Stimulated activated CD4-positive, alpha-beta T cell treated with anti-CD3 and anti-CD28 coated beads, Interleukin-15, amount 100 ng/mL, for 24 hours (primary cell): ENCODE measurements around the gene FAM76B.
"Not testable (repeated sequence)": the region's sequence is repeated elsewhere in the genome, so short reads cannot be mapped to it uniquely, and the experiment has no call there.

Experiments used
- DNase-seq: peaks from one replicate; pipeline ENCODE4 v3.0.0-alpha.2; 2020

The FAM76B gene

DNA sequence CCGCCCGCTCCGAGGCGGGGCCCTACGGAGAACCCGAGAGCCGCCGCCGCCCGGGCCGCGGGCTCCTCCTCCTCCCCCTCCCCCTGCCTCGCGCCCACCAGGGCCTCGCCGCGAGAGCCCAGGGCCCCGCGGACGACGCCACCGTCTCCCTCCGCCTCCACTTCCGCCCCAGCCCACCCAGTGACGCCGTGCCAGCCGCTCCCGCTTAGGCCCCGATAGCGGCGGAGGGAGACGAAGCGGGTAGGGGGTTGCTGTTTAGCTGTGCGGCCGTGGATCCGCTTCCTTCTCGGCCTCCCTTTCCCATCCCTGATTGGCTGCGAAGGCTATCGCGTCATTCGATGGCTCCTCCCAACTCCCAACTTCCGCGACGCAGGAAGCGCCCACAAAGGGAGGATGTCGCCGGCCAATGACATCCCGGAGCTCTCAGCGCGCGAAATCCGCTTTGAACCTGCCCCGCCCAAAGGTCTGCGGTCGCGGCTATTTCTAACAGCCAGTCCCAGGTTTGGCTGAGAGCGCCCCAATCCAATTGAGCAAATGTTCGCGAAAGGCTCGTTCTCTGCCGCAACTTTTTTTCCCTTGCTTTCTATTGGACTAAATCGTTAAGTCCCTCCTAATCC is at the start of gene FAM76B:
Gene FAM76B (minus strand): TSS at position 277 of the 617 bp plus-strand sequence. CDS start 304 bp downstream, outside the sequence.
- DNase-seq: peak; percentile 96

DNA sequence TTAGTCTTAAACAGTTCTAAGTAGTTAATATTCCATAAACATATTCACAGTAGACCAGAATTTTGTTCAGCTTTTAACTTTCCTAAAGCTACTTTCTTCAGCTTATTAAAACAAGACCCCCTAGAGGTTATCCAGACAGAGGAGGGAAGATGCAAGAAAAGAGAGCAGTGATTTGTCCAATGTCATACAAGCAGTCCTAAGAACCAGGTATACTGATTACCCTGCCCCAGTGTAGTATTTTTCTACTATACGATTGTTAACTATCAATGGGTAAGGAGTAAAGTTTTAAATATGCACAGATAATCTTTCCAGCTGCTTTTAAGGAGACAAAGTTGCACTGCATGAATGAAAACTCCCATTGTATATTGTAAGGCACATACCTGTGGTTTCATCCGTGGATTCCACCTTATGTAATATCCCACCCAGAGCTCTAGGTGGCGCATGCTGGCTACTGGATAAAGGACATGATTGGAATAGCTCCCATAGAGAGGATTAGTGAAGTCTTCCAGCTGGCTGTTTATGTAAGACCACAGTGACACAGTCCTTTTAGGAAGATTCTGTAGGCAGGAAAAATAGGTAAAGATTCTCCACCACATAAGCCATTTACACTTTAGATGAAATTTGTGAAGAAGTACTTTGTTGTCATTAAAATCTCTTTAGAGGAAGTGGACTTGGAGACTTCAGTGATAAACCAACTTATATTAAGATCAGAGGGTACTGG is 46.3 kb upstream of the FAM76B start:
- DNase-seq: peak; percentile 60

DNA sequence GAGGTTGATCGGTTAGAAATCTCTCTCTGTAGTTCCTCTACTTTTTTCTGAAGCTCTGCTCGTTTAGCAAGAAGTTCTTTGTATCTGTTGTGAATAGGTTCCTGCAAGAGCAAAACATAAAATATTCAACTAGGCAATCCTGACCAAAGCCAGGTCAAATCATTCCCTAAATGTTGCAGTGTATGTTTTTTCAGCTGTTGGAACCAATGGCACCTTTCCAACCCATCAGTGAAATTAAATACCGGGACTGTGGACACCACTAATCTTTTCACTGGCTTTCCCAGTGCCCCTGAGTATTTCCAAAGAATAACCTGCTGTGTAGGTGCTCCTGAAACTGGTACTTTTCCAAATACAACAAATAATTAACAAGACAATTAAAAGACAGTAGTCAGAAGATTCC is 45.8 kb upstream of the FAM76B start:
- DNase-seq: no peak

DNA sequence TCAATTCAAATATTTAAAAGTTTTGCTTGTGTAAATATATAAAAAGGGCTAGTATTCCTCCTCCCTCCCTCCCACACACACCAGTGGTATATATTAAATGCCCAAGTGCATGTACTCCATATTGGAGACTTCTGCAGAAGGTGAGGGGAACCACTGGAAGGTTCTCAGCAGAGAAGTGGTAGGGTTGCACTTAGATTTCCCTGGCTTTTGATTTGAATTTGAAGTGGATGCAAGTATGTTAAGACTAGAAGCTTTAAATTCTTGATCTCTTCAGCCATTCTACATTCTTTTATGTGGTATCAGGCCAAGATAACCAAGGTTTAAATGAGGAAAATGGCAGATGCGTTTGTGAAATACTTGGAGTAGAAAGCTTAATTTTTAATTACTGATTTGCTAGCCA is 43.8 kb upstream of the FAM76B start:
- DNase-seq: no peak

DNA sequence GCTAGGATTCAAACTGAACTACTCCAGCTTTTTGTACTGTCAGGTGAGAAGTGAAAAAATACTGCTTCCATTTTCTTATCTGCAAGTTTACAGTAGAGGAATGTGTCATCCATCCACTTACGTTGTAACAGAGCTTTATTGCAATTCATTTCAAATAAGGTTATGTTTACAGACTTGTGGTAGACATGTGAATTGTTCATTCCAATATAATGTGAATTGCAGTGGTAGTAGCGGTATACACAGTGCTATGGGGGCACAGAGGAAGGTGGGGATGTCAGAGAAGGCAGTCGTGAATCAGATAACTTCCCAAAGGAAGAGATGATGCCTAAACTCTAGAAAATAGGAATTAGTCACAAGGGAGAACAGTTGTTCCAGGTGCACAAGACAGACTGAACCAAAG is 43.2 kb upstream of the FAM76B start:
- DNase-seq: no peak

DNA sequence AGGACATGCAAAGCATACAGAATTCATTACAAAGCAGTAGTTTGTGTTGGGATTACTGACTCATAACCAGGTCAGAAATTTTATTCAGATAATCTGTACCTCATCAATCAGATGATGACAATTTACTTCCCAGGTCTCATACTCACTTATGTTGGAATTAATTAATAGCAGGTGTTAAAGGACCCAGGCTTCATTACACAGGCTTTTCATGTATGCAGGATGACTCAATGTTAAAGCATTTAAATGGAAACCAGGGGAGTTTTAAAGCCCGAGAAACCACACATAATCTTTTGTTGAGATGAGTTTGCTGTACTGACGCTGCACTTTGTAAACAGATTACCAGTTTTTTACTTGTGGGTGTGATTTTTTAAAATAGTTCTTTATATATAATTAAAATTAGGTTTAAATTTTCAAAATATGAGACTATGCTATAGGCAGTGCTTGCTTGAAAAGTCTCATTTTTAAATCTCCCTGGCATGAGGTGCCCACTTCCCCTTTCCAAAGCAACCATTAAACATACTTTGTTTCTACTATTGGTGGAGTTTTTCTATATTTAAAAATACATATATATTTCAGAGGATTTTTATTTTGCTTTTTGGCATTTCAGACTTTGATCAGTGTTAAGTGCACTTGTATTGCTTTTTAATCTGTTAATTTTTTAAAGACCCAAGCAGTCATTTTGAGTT is 41.8 kb upstream of the FAM76B start:
- no peak for DNase-seq

DNA sequence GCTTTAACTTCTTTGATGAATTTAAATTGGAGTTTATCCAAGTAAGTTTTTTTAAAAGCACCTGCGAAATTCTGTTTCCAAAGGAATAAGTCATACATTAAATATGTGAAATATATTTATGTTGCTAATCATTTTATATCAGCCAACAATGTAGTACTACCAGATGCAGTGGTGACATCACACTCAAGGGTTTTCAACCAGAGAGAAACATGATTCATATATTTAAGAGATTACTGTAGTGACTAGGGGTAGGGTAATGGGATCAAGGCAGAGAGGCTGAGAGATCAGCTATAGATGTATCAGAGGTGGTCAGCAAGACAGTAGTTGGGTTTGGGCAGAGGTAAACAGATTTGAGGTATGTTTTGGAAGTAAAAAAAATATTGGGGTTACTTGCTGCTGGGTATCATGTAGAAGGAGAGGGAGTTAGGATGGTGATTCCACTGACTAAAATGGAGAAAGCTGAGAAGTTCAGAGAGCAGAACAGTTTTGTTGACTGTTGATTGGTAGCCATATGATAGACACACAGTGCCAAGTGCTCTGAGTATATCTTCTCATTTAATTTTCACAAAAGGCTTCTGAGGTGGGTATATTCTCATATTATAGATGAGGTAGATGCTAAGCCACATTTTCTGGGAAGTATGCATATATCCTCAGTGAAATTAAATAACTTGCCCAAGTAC is 40.1 kb upstream of the FAM76B start:
- no peak for DNase-seq

DNA sequence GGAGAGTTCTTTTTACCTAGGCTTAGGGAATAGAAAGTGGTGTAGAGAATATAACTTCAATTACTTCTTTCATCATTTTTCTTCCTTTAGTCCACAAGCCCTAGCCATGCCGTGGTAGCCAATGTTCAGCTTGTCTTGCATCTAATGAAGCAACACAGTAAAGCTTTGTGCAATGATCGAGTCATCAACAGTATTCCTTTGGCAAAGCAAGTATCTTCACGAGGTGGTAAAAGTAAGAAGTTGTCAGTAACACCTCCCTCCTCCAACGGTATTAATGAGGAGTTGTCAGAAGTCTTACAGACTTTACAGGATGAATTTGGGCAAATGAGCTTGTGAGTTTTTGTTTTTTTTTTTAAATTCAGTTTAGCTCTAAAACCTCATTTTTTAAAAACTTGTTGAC is 38.1 kb upstream of the FAM76B start:
- DNase-seq: no peak

DNA sequence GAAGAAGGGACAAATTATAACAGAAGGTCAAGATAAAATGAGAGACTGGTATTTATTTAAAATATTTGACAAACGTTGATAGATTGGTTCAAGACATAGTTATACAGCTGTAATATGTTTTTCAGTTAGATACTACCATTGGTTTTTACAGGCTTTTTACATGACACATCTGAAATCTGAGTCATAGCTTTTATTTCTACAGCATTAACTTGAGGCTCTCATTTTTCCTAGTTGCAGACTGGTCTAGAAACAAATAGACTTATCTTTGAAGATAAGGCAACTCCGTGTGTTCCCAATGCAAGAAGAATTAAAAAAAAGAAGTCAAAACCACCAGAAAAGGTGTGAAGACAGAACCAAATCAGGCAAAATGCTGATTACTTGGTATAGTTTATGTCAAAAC is 32.1 kb upstream of the FAM76B start:
- no peak for DNase-seq

DNA sequence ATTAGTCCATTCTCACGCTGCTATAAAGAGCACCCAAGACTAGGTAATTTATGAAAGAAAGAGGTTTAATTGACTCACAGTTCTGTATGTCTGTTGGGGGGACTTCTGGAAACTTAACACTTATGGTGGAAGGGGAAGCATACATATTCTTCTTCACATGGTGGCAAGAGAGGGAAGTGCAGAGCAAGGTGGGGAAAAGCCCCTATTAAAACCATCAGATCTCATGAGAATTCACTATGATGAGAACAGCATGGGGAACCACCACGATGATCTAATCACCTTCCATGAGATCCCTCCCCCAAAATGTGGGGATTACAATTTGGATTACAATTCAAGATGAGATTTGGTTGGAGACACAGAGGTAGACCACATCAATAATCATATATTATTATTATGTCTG is 26.5 kb upstream of the FAM76B start:
- DNase-seq: no peak

DNA sequence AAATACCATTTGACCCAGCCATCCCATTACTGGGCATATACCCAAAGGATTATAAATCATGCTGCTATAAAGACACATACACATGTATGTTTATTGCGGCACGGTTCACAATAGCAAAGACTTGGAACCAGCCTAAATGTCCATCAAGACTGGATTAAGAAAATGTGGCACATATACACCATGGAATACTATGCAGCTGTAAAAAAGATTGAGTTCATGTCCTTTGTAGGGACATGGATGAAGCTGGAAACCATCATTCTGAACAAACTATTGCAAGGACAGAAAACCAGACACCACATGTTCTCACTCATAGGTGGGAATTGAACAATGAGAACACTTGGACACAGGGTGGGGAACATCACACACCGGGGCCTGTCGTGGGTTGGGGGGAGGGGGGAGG is 21.5 kb upstream of the FAM76B start:
- DNase-seq: not testable (repeated sequence)

DNA sequence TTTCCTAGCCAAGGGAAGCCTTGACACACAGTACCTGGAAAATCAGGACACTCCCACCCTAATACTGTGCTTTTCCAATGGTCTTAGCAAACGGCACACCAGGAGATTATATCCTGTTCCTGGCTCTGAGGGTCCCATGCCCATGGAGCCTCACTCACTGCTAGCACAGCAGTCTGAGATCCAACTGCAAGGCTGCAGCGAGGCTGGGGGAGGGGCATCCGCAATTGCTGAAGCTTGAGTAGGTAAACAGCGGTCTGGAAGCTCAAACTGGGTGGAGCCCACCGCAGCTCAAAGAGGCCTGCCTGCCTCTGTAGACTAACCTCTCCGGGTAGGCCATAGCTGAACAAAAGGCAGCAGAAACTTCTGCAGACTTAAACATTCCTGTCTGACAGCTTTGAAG is 16.9 kb upstream of the FAM76B start:
- DNase-seq: not testable (repeated sequence)

DNA sequence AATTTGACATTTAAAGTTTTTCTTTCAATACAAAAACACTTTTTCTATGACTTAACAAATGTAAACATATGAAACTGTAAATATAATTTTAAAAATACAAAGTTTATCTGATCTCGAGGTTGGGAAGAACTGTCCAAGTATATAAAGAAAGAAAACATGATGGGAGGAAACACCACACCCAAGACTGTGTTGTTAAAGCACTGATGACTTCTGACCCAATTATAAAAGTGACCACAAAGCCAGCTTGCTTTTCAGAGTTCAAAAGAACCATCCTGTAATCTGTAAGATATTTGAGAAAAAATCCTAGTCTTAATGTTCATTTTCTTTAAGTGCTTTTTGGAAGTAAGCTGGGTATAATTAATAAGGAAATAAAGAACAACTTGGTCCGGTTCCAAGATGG is 16.3 kb upstream of the FAM76B start:
- no peak for DNase-seq

DNA sequence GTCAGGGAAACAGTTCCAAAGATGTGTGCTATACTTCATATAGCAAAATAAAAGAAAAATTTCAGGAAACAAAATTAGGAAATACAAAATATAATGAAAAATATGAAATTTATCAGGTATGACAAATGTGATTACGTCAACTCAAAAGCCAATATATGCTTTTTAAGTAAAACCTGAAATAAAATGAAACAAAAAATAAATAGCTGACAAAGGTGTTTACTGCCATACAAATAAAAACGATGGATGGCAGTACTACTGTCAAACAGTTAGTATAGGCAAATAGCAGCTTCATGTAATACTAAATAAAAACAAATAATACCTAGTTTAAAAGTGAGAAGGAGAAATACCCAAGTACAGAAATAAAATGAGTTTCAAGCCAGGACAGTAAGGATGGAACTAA is 14.4 kb upstream of the FAM76B start:
- DNase-seq: no peak

DNA sequence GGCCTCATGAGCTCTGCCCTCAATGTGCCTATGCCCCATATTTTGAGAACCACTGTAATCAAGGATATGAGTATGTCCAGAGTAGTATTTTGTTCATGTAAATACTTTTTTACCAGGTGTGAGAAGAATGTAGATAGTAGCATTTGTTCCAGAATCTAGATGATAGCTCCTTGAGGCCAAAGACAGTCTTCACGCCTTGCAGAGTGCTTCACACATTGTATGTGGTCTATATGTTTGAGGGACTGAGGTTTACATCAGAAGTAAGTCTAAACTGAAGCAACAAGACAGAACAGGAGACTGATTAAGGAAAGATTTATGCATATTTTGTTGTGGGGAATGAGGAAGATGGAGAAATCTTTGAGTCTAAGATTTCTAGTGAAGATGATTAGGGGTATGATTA is 13.2 kb upstream of the FAM76B start:
- DNase-seq: no peak

DNA sequence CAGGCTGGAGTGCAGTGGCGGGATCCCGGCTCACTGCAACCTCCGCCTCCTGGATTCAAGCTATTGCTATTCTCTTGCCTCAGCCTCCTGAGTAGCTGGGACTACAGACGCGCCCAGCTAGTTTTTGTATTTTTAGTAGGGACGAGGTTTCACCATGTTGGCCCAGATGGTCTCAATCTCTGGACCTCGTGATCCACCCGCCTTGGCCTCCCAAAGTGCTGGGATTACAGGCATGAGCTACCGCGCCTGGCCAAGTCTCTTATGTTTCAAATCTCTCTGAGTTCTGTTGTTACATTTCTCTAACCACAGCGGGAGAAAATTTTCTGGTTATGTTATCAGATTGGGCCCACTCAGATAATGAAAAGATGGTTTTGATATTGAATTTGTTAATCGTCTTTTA is 10.9 kb upstream of the FAM76B start:
- no peak for DNase-seq

DNA sequence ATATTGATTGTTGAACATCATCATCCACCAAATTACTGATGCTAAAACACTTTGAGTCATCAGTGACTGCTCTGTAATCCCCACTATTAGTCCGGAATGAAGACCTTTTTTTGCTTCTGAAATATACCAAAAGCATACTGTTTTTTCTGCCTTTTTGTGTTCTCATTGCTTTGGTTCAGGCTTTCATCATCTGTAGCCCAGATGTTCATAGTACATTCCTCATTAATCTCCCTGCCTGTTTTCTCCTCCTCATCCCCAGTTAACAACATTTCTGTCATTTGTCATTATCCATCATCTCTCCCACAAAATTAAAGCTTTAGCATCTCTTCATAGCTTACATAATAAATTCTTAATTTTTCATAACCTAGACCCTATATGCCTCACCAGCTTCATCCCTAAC is 10.0 kb upstream of the FAM76B start:
- no peak for DNase-seq

DNA sequence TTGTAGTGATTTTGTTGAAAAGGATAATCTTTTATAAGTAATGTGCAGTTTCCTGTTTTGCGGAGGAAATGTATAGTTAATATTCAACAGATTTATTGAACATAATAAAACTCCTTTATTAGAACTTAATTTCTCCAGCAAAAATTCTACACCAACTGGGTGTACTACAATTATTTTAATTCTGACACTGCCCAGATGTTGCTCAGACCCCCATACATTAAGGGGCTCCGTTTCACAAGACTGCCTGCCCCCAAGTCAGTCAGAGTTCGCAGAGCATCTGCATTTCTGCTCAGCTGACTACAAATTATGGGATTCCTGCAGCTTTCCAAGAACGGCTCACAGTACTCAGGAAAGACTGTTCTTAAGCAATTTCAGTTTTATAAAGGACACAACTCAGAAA is 6.9 kb upstream of the FAM76B start:
- DNase-seq: no peak

DNA sequence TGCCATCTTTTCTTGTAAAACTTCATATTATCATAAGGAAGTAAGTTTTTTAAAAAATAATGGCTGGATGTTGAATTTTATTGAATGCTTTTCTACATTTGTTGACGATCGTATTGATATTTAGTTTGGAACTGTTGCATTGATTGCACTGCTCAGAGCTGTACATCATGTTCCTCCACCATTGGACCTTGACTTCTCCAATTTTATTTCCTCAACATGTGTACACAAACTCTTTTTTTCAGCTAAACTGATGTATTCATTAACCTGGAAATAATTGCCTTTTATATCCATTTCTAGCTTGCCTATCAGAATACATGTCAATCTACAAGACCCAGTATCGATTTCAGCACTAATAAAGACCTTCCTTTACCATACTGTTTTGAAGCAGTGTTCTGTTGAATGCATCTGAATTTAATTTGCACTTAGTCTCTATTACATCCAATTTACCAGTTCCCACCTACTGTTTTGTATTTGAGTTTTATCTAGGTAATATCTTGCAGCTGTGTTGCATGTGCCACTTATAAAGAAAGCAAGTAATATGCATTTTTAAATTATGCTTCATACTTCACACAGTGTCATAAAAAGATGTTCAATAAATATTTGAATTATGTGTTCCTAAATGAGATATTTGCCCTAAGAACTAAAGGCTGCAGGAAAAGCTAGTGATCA is 6.2 kb upstream of the FAM76B start:
- no peak for DNase-seq

DNA sequence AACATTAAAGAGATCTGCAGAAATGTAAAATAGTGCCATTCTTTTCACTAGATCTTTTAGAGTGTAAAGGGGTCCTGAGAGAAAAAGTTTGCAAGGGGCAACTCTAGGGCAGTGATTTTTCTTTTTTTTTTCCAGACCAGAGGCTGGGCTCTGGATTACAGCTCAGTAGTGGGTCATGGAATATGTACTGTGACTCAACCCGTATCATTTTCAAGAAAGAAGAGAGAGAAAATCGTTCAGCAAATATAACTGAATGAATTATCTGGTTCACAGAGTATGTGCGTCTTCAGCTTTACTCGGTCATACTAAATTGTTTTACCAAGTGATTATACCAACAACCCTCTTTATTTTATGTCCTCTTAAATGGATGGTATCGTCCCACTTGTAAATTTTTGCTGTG is 4.5 kb upstream of the FAM76B start:
- no peak for DNase-seq

DNA sequence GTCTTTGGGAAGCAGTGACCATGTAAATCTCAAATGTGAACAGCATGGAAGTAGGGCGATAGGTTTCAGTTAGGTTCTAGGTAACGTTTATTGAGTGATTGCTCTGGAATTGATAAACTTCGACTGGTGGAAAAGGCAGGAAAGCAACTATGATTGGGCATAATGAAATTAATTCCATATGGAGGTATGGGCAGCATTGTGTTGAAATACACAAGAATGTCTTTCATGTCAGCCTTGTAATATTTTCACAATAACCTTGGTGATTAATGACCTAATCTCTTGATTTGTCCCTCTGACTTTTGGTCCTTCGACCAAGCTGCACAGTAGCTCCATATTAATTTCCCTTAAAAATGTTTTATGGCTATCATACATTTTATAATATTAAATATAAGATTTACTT is 3.5 kb upstream of the FAM76B start:
- no peak for DNase-seq

DNA sequence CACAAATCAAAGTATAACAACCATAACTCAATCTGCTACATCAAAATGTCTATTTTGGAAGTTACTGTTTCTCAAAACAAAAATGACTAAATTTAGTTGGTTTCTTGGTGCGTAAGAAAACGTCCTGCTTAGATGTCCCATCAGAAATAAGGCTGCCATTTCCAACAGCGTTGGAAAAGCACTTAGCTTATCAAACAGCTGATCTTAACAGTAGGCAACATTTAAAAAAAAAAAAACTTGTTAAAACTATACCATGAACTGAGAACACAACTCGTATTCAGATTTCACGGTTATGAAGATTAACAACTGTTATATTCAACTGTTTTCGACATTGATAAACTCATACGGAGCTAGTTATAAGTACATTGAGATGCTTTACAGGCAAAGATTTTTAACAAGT is 3.1 kb upstream of the FAM76B start:
- no peak for DNase-seq

DNA sequence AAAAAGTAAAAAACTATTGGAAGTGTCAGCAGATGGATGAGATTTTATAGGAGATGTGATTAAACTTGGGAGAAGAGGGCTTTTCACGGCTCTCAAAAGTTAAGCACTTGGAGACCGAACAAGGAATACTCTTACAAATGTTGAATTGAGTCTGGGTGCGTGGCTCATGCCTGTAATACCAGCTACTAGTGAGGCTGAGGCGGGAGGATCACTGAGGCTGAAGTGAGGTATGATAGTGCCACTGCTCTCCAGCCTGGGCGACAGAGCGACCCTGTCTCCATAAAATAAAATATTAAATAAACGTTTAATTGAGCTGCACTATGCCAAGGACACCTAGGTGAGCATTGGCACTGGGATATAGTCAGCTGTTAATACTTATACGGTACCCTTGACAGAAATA is 2.6 kb upstream of the FAM76B start:
- no peak for DNase-seq
